Sigmoid colon (tissue), 4 donors: ENCODE results near the gene GRM5.
"Not testable (repeated sequence)": the region's sequence is repeated elsewhere in the genome, so short reads cannot be mapped to it uniquely, and the experiment has no call there.

Experiments
- CTCF ChIP-seq, 4 experiments: fragments of 450-650 bp in 3 of 4; fragments of 200-600 bp in 1 of 4; IDR thresholded peaks; one replicate each; pipeline ENCODE4 v1.5.1; 2016 to 2019; ENCODE audit warnings: antibody characterized with exemption in 4 of 4, mild to moderate bottlenecking in 3 of 4, moderate library complexity in 2 of 4
- EP300 ChIP-seq, 4 donors: sonication (generic); formaldehyde crosslinking; IDR thresholded peaks; one replicate each; pipeline ENCODE4 v1.6.1; 2017; ENCODE audit warnings: antibody characterized with exemption in 4 of 4
- POLR2AphosphoS5 ChIP-seq, 4 donors: sonication (generic); formaldehyde crosslinking; IDR thresholded peaks; one replicate each; pipeline ENCODE4 v1.6.1; 2017; ENCODE audit warnings: antibody characterized with exemption in 4 of 4

GRCh38 chr11:88846266-88846665 lies 219.5 kb downstream of the GRM5 start:
- not testable (repeated sequence) for TF ChIP-seq CTCF, POLR2AphosphoS5, EP300 (IDR thresholded peaks at IDR 0.05)
